DOHH2 (cell line): ENCODE measurements around the gene TMEM115.

Experiments used
- H3F3A ChIP-seq: fragments of 200-600 bp; sonication (generic), shearing (Covaris generic); 2 replicates; pipeline ENCODE4 v1.6.0; 2016; ENCODE audit warnings: antibody characterized with exemption, mild to moderate bottlenecking; ENCODE audit not compliant: control insufficient read depth, insufficient read depth
- H3K27ac ChIP-seq: fragments of 200-600 bp; sonication (generic); 2 replicates; pipeline ENCODE4 v1.5.1; 2014; ENCODE audit warnings: low read depth, mild to moderate bottlenecking, low read length, moderate library complexity
- H3K27me3 ChIP-seq: fragments of 200-600 bp; sonication (generic); 2 replicates; pipeline ENCODE4 v1.6.1; 2014; ENCODE audit warnings: mild to moderate bottlenecking, low read length, mixed read lengths; ENCODE audit not compliant: control insufficient read depth
- H3K36me3 ChIP-seq: fragments of 200-600 bp; sonication (generic); 2 replicates; pipeline ENCODE4 v1.6.1; 2014; ENCODE audit warnings: mild to moderate bottlenecking, low read length, moderate library complexity, mixed read lengths; ENCODE audit not compliant: control insufficient read depth
- H3K4me1 ChIP-seq: fragments of 200-600 bp; sonication (generic); 2 replicates; pipeline ENCODE4 v1.6.1; 2014; ENCODE audit warnings: mild to moderate bottlenecking, low read length, mixed read lengths; ENCODE audit not compliant: control insufficient read depth
- H3K4me2 ChIP-seq: fragments of 200-600 bp; sonication (generic); 2 replicates; pipeline ENCODE4 v1.6.0; 2014; ENCODE audit warnings: mild to moderate bottlenecking, low read length, moderate library complexity
- H3K4me3 ChIP-seq: fragments of 200-600 bp; sonication (generic); 2 replicates; pipeline ENCODE4 v1.5.1; 2014; ENCODE audit warnings: mild to moderate bottlenecking, low read length, mixed read lengths
- H3K79me2 ChIP-seq: fragments of 200-600 bp; sonication (generic); 2 replicates; pipeline ENCODE4 v1.6.1; 2014; ENCODE audit warnings: mild to moderate bottlenecking, low read length, mixed read lengths; ENCODE audit not compliant: control insufficient read depth
- H3K9me2 ChIP-seq: fragments of 200-600 bp; sonication (generic); replicated peaks from 2 replicates; pipeline ENCODE4 v1.6.1; 2014; ENCODE audit warnings: mild to moderate bottlenecking, low read length, mixed read lengths; ENCODE audit not compliant: control insufficient read depth
- H3K9me3 ChIP-seq: fragments of 200-600 bp; sonication (generic); 2 replicates; pipeline ENCODE4 v1.6.1; 2014; ENCODE audit warnings: antibody characterized with exemption, low read length, mixed read lengths; ENCODE audit not compliant: control insufficient read depth, insufficient read depth
- H4K20me1 ChIP-seq: fragments of 200-600 bp; sonication (generic); 2 replicates; pipeline ENCODE4 v1.6.0; 2014; ENCODE audit warnings: low read depth, mild to moderate bottlenecking, antibody characterized with exemption, low read length, moderate library complexity; ENCODE audit not compliant: control insufficient read depth, insufficient read depth
- EZH2phosphoT487 ChIP-seq: fragments of 200-600 bp; sonication (generic); IDR thresholded peaks from 2 replicates; pipeline ENCODE4 v1.6.1; 2017; ENCODE audit warnings: borderline replicate concordance, mild to moderate bottlenecking, antibody characterized with exemption, low read length, moderate library complexity, mixed read lengths
- TF ChIP-seq, protein P1 (sequence below): fragments of 200-600 bp; sonication (generic); IDR thresholded peaks from one replicate; pipeline ENCODE4 v1.5.1; 2014; ENCODE audit warnings: antibody characterized with exemption, mild to moderate bottlenecking, low read depth, low read length; ENCODE audit not compliant: poor library complexity, severe bottlenecking

Gene TMEM115

DNA sequence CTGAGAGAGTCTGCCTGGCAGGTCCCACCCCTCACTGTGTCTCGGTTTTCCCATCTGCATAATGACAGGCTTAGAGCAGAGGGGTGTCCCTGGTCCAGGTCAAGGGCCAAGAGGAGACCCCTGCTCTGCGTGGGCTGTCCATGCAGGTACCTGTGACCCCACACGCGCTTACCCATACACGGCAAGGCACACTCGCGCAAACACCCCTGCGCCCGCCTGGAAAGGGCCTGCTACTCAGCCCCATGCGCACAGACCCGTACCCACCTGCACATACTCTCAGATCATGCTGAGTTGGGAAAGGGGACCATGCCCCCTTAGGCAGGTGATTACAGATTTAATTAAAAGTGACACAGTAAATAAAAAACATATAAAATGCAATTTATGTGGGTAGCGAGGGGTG, 23.4 kb upstream of the TMEM115 start:
- TF ChIP-seq, protein P1, sequence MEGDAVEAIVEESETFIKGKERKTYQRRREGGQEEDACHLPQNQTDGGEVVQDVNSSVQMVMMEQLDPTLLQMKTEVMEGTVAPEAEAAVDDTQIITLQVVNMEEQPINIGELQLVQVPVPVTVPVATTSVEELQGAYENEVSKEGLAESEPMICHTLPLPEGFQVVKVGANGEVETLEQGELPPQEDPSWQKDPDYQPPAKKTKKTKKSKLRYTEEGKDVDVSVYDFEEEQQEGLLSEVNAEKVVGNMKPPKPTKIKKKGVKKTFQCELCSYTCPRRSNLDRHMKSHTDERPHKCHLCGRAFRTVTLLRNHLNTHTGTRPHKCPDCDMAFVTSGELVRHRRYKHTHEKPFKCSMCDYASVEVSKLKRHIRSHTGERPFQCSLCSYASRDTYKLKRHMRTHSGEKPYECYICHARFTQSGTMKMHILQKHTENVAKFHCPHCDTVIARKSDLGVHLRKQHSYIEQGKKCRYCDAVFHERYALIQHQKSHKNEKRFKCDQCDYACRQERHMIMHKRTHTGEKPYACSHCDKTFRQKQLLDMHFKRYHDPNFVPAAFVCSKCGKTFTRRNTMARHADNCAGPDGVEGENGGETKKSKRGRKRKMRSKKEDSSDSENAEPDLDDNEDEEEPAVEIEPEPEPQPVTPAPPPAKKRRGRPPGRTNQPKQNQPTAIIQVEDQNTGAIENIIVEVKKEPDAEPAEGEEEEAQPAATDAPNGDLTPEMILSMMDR: no peak
- TF ChIP-seq EZH2phosphoT487: no peak
- Histone ChIP-seq H3K27ac (no peak overlapping the region), H3F3A (no peaks in the 10 kb centered on the region)

DNA sequence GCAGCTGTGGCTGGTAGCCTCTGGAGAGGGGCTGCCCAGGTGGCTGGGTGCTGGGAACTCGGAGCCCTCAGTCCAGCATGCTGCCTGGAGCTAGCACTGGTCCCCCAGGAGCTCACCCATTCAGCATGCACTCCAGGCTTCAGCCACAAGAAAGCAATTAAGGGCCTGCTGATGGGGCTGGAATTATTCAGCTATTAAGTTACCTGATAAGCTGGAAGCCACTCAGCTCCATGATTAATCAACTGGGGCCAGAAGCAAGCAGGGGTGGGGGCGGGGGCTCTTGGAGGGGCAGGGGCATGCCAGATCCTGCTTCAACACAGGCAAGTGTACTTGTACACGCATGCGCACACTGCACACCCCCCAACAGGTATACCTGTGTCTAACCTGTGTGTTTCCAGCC, 22.1 kb upstream of the TMEM115 start:
- Histone ChIP-seq H3K27me3 (no peaks in the 10 kb centered on the region), H4K20me1 (no peaks in the 10 kb centered on the region), H3K4me3 (no peak overlapping the region), H3K4me2 (no peak overlapping the region), H3K36me3 (no peaks in the 10 kb centered on the region), H3K79me2 (no peaks in the 10 kb centered on the region), H3K27ac (no peak overlapping the region), H3F3A (no peaks in the 10 kb centered on the region), H3K4me1 (no peaks in the 10 kb centered on the region), H3K9me2 (no peaks in the 10 kb centered on the region), H3K9me3 (no peaks in the 10 kb centered on the region)
- TF ChIP-seq, protein P1: no peak
- no peak for TF ChIP-seq EZH2phosphoT487

More for the DNA sequence above, 23.4 kb upstream of the TMEM115 start:
- H3K79me2 ChIP-seq: no peaks in the 10 kb centered on the region
- H3K27me3 ChIP-seq: no peaks in the 10 kb centered on the region
- no peaks in the 10 kb centered on the region for H3K36me3 ChIP-seq
- no peaks in the 10 kb centered on the region for H3K9me3 ChIP-seq
- H4K20me1 ChIP-seq: no peaks in the 10 kb centered on the region
- no peak overlapping the region for H3K4me2 ChIP-seq
- no peaks in the 10 kb centered on the region for H3K9me2 ChIP-seq
- no peak overlapping the region for H3K4me3 ChIP-seq
- no peaks in the 10 kb centered on the region for H3K4me1 ChIP-seq

DNA sequence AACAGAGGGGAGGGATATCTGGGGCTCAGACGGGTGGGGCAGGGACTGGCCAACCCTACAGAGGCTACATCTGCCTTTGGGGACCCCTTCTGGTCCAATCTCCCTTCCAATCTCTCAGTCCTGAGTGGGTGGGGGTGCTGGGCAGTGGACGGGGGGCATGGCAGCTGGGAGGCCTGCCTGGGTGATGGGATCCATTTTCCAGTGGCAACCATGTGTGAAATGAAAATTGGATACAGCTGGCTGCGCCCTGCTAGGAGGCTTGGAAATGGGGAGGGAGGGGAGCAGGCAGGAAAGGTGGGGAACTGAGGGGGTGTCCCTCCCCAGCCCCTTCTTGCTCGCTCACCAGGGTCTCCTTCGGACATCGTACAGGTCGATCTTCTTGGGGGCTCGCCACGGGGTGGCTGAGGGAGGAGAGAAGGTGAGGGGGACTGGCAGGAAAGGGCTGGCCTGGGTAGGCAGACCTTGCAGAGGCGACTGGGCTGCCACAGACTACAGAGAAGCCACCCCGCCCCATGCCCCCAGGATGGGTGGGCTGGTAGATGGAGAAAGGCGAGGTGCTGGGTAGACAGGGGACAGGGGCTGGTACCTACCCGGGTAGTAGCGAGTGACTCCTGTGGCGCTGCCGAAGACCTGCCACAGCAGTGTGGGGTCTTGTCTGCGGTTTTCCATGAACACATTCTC, 21.2 kb upstream of the TMEM115 start:
- Histone ChIP-seq H3F3A (no peaks in the 10 kb centered on the region), H3K4me3 (no peak overlapping the region), H3K4me2 (no peak overlapping the region), H3K4me1 (no peaks in the 10 kb centered on the region), H3K27ac (no peak overlapping the region), H4K20me1 (no peaks in the 10 kb centered on the region), H3K27me3 (no peaks in the 10 kb centered on the region), H3K79me2 (no peaks in the 10 kb centered on the region), H3K9me3 (no peaks in the 10 kb centered on the region), H3K36me3 (no peaks in the 10 kb centered on the region), H3K9me2 (no peaks in the 10 kb centered on the region)
- TF ChIP-seq, protein P1: no peak
- no peak for TF ChIP-seq EZH2phosphoT487
